Prostate gland (tissue), 2 donors: Measurements from ENCODE around the gene CUL3. TPM values are rescaled to one million over a fixed set of nuclear protein-coding genes. Genes with fewer than 3 reads are reported as not detected.

Experiments
- DNase-seq: peaks from one replicate; pipeline ENCODE4 v3.0.0-alpha.2; 2019; ENCODE audit warnings: low spot score
- H3K27ac ChIP-seq, 2 donors: fragments of 200-600 bp; sonication (generic); 2 replicates each; pipeline ENCODE4 v1.5.1; 2017 to 2019
- H3K27me3 ChIP-seq: fragments of 200-600 bp; sonication (generic); replicated peaks from 2 replicates; pipeline ENCODE4 v1.5.1; 2019; ENCODE audit not compliant: insufficient read depth
- H3K36me3 ChIP-seq, 2 donors: fragments of 200-600 bp; sonication (generic); 1 replicate in 1 of 2; 2 replicates in 1 of 2; pipeline versions ENCODE4 v1.5.1 to v1.8.1; 2017 to 2019
- H3K4me1 ChIP-seq: fragments of 200-600 bp; sonication (generic); replicated peaks from 2 replicates; pipeline ENCODE4 v1.5.1; 2019
- H3K4me3 ChIP-seq, 2 donors: fragments of 200-600 bp; sonication (generic); 2 replicates each; pipeline ENCODE4 v1.5.1; 2017 to 2019
- H3K9me3 ChIP-seq: fragments of 200-600 bp; sonication (generic); 2 replicates; pipeline ENCODE4 v1.5.1; 2017
- POLR2A ChIP-seq: fragments of 450-650 bp; IDR thresholded peaks from one replicate; pipeline ENCODE4 v1.6.1; 2016; ENCODE audit warnings: antibody characterized with exemption, mild to moderate bottlenecking
- POLR2AphosphoS5 ChIP-seq: sonication (generic); formaldehyde crosslinking; IDR thresholded peaks from one replicate; pipeline ENCODE4 v1.6.1; 2017; ENCODE audit warnings: antibody characterized with exemption
- WGBS: methylation state at CpG from one replicate; pipeline ENCODE4 v1.1.5; 2018; 5-methylcytosine and 5-hydroxymethylcytosine counted together
- intact Hi-C: fragments of 100-400 bp; cut with DNase I; formaldehyde crosslinking; loops from one replicate; pipeline ENCODE4 v1.14.2; 2022
- total RNA-seq, 2 donors: library from RNA; depleted of rRNA; stranded (reverse); fragments of >200 nt; gene quantifications; one replicate each; pipeline ENCODE4 v1.1.0, GENCODE V29; 2016
- TF ChIP-seq, protein P1 (sequence below), 4 experiments: fragments of 200-600 bp in 2 of 4; fragments of 450-650 bp in 2 of 4; sonication (generic) in 2 of 4; IDR thresholded peaks; 1 replicate in 3 of 4; 2 replicates in 1 of 4; pipeline ENCODE4 v1.5.1; 2016 to 2019; ENCODE audit warnings: antibody characterized with exemption in 4 of 4, mild to moderate bottlenecking in 2 of 4, moderate library complexity in 2 of 4

The CUL3 gene
- total RNA-seq, 2 donors from 2014 or later: 69.2 to 90.5 TPM

GRCh38 chr2:224556381-224556780, 28.8 kb downstream of the CUL3 start:
- Histone ChIP-seq H3K27me3 (no peaks in the 10 kb centered on the region), H3K4me3 (no peak overlapping the region), H3K27ac (no peak overlapping the region), H3K4me1 (no peaks in the 10 kb centered on the region), H3K36me3 (no peaks in the 10 kb centered on the region), H3K9me3 (no peaks in the 10 kb centered on the region)
- intact Hi-C loops: no loop called here
- TF ChIP-seq POLR2A (no peak), POLR2AphosphoS5 (no peak)
- TF ChIP-seq, protein P1, sequence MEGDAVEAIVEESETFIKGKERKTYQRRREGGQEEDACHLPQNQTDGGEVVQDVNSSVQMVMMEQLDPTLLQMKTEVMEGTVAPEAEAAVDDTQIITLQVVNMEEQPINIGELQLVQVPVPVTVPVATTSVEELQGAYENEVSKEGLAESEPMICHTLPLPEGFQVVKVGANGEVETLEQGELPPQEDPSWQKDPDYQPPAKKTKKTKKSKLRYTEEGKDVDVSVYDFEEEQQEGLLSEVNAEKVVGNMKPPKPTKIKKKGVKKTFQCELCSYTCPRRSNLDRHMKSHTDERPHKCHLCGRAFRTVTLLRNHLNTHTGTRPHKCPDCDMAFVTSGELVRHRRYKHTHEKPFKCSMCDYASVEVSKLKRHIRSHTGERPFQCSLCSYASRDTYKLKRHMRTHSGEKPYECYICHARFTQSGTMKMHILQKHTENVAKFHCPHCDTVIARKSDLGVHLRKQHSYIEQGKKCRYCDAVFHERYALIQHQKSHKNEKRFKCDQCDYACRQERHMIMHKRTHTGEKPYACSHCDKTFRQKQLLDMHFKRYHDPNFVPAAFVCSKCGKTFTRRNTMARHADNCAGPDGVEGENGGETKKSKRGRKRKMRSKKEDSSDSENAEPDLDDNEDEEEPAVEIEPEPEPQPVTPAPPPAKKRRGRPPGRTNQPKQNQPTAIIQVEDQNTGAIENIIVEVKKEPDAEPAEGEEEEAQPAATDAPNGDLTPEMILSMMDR (IDR thresholded peaks at IDR 0.05): no peak
- DNase-seq: no peak

GRCh38 chr2:224555823-224556366, 29.3 kb downstream of the CUL3 start:
- WGBS: 80% methylated on average over 4 of the region's 4 CpGs
- Histone ChIP-seq H3K27me3 (no peaks in the 10 kb centered on the region), H3K9me3 (no peaks in the 10 kb centered on the region), H3K36me3 (no peaks in the 10 kb centered on the region), H3K27ac (no peak overlapping the region), H3K4me3 (no peak overlapping the region), H3K4me1 (no peaks in the 10 kb centered on the region)
- DNase-seq: no peak
- intact Hi-C loops: no loop called here
- TF ChIP-seq POLR2A (no peak), POLR2AphosphoS5 (no peak)
- TF ChIP-seq, protein P1 (IDR thresholded peaks at IDR 0.05): no peak

- Histone ChIP-seq H3K9me3 (no peaks in the 10 kb centered on the region), H3K36me3 (no peaks in the 10 kb centered on the region), H3K27ac (no peak overlapping the region), H3K4me3 (no peak overlapping the region), H3K4me1 (no peaks in the 10 kb centered on the region), H3K27me3 (no peaks in the 10 kb centered on the region)
- no peak for DNase-seq
- TF ChIP-seq POLR2AphosphoS5 (no peak), POLR2A (no peak)
- TF ChIP-seq, protein P1 (IDR thresholded peaks at IDR 0.05): no peak
- intact Hi-C loops: no loop called here
- 91% methylated on average over 2 of the region's 2 CpGs for WGBS
These were observed 32.4 kb downstream of the CUL3 start for GRCh38 chr2:224552771-224553170.

GRCh38 chr2:224551693-224552092, 33.5 kb downstream of the CUL3 start:
- intact Hi-C loops: no loop called here
- Histone ChIP-seq H3K27me3 (no peaks in the 10 kb centered on the region), H3K4me3 (no peak overlapping the region), H3K27ac (no peak overlapping the region), H3K9me3 (no peaks in the 10 kb centered on the region), H3K4me1 (no peaks in the 10 kb centered on the region), H3K36me3 (no peaks in the 10 kb centered on the region)
- TF ChIP-seq POLR2A: no peak
- TF ChIP-seq POLR2AphosphoS5: no peak
- TF ChIP-seq, protein P1 (IDR thresholded peaks at IDR 0.05): no peak
- 100% methylated on average over 1 of the region's 1 CpG for WGBS
- DNase-seq: no peak

- Histone ChIP-seq H3K36me3 (no peaks in the 10 kb centered on the region), H3K4me3 (no peak overlapping the region), H3K27ac (no peak overlapping the region), H3K9me3 (no peaks in the 10 kb centered on the region), H3K4me1 (no peaks in the 10 kb centered on the region), H3K27me3 (no peaks in the 10 kb centered on the region)
- no peak for DNase-seq
- TF ChIP-seq, protein P1 (IDR thresholded peaks at IDR 0.05): no peak
- TF ChIP-seq POLR2A: no peak
- no peak for TF ChIP-seq POLR2AphosphoS5
- intact Hi-C loops: no loop called here
- WGBS: 95% methylated on average over 1 of the region's 1 CpG
These were observed 38.2 kb downstream of the CUL3 start for GRCh38 chr2:224546926-224547325.
